GM04504 (cell line): ENCODE results near the gene SRP54.
A peak's percentile ranks its signal among the peaks of the same experiment; 100 is the strongest.
"Not testable (repeated sequence)": the region's sequence is repeated elsewhere in the genome, so short reads cannot be mapped to it uniquely, and the experiment has no call there.

Experiments
- DNase-seq: peaks from one replicate; pipeline ENCODE4 v3.0.0-alpha.2; 2012; ENCODE audit warnings: low read depth

SRP54 gene

DNA sequence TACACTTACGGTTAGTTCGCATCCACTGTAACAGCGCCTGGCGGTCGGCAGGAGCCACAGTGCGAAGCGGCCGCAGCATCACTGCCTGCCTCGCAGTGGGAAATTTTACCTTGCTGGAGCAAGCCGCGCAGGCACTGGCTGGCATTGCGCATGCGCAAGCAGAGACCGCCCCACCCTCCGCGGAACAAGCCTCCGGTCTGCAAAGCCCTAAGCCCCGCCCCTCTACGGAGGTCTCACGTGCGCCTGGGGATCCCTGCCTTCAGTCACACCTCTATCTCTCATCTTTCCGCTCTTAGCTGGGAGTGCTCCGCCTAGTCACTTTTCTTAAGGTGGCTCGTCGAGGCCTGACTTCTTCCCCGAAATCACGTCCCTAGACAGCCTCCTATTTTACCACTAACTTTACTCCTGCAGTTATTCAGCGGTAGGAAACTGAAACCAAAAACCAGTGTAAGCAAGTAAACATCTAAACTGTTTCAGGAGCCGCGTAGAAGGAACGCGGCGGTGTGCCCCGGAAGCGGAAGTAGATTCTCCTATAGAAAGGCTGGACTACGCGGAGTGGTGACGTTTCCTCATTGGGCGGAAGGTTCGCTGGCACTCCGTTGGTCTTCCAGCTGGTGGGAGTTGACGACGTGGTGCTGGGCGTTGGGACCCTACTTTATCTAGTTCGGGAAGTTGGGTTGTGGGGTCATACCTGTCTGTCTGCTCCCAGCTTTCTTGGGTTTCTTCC, at the start of gene SRP54:
SRP54 (plus strand) TSS at position 572 of the 727 bp plus-strand sequence. CDS start 13,718 bp downstream, outside the sequence.
- DNase-seq: peak; percentile 92

DNA sequence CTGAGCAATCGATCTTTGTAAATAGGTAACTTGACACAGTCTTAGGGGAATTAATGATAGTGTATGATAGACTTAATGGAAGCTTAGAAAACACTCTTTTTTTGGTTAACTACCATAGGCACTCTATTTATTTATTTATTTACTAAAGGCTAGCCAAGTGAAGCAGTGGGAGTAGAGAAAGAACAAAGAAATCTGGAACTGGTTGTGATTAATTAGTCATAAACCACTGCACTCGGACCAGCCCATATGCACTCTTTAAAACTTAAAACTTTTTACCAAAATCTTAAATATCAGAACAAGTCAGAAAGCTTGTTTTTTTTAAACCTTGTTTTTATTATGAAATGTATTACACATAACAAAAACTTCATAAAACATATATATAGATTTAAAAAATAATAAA, 49.5 kb upstream of the SRP54 start:
- no peak for DNase-seq

DNA sequence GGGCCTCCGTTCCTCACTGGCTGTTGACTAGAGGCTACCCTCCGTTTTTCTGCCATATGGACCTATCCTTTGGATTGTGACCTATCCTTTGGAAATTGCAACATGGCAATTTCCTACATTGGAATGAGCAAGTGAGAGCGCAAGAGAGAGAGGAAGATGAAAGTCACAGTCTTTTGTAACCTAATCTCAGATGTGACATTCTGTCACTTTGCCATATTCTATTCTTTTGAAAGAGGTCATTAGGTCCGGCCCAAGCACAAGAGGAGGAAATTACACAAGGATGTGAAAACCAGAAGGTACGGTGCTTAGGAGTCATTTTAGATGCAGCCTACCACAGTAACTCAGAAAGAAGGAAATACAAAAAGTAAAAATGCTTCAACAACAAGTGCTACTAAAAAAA, 47.3 kb upstream of the SRP54 start:
- no peak for DNase-seq

DNA sequence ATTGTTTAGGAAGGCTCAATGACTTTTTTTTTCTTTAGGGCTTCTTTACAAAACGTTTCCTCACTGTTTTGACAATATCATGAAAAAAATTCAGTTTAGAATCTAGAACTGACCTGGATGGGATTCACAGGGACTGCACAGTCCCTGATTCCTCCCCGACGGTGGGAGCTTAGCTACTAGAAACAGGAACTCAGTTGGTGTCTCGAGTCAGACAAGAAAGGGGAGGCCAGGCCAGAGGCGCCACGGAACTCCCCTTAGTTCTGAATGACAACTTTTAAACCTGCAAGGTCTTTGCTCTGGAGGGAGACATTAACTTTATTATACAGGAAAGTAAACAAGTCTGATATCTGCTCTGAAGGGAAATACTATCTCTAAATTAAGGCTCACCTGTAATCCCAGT, 45.4 kb upstream of the SRP54 start:
- no peak for DNase-seq

DNA sequence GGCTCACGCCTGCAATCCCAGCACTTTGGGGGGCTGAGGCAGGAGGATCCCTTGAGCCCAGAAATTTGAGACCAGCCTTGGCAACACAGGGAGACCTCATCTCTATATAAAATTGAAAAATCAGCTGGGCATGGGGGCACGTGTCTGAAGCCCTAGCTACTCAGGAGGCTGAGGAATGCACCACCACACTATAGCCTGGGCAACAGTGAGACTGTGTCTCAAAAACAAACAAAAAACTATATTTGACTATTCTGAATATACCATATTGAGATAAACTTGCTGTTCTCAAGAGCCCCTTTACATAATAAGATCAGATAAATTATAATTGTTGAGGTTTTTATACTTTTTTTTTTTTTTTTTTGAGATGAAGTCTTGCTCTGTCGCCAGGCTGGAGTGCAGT, 44.9 kb upstream of the SRP54 start:
- no peak for DNase-seq

DNA sequence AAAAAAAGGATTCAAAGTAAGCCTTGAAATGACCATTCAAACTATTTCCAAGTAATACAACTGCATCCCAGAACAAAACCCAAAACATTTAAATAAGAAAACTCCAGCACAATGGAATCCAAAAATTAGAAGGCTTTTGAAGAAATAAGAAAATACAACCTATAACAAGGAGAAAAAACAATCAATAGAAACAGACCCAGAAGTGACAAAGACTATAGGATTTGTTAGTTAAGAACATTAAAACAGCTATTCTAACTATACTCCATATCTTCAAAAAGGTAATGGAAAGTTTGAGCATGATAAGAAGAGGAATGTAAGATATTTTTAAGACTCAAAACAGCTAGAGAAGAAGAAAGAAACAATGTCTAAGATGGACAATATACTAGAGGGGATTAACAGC, 39.3 kb upstream of the SRP54 start:
- DNase-seq: no peak

DNA sequence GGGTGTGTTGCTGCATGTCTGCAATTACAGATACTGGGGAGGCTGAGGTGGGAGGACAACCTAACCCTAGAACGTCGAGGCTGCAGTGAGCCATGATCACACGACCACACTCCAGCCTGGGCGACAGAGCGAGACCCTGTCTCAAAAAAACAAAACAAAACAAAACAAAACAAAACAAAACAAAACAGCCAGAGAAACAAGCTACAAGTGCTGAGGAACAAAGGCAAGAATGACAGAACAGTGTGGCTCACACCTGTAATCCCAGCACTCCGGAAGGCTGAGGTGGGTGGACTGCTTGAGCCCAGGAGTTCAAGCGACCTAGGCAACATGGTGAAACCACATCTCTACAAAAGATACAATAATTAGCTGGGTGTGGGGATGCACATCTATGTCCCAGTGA, 38.0 kb upstream of the SRP54 start:
- DNase-seq: no peak

DNA sequence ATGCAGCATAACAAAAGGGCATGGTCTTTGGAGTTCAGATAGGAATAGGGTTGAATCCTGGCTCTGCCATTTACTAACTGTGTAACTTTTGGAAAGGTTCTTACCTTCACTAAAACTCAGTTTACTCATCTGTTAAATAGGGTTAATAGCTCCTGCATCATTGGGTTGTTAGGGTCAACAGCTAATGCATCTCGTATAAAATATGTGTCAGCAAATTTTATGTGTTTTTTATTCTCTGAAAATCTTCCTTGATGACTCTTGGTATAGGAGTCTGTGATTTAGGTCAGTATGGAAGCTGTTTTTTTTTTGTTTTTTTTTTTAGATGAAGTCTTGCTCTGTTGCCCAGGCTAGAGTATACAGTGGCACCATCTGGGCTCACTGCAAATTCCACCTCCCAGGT, 36.1 kb upstream of the SRP54 start:
- no peak for DNase-seq

DNA sequence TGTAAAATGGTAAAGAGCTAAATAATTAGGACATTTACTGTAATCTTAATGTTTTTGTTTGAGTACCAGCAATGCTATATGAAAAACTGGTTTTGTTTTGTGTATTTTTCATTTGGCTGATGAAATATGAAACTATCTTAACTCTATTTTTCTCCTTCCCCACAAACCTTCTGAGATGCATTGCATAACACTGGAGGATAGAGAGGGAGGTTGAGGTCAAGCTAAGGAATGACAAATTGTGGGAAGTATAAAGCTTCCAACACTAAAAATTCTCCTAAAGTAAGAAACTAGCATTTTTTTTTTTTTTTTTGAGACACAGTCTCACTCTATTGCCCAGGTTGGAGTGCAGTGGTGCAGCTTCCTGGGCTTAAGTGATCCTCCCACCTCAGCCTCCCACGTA, 31.5 kb upstream of the SRP54 start:
- DNase-seq: no peak

DNA sequence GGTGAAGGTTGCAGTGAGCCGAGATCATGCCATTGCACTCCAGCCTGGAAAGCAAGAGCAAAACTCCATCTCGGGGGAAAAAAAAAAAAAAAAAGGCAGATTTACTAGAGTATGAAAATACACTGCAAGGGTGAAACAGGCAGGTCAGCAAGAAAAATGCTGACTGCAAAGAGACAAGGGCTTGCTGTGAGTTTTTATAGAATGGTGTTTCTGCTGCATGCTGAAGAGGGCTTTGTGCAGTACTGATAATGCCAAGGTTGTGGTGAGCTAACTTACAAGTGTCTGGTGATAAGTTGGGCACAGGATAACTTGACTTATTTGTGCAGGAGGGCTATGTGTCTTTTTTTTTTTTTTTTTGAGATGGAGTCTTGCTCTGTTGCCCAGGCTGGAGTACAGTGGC, 25.9 kb upstream of the SRP54 start:
- DNase-seq: no peak

DNA sequence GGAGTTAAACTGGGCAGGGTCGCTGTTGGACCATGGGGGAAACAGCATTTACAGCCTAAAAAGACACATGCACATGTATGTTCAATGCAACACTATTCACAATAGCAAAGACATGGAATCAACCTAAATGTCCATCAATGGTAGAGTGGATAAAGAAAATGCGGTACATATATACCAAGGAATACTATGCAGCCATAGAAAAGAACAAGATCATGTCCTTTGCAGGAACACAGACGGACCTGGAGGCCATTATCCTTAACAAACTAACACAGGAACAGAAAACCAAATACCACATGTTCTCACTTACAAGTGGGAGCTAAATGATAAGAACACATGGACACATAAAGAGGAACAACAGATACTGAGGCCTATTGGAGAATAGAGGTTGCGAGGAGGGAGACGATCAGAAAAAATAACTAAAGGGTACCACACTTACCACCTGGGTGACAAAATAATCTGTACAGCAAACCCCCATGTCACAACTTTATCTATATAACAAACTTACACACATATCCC, 25.0 kb upstream of the SRP54 start:
- no peak for DNase-seq

DNA sequence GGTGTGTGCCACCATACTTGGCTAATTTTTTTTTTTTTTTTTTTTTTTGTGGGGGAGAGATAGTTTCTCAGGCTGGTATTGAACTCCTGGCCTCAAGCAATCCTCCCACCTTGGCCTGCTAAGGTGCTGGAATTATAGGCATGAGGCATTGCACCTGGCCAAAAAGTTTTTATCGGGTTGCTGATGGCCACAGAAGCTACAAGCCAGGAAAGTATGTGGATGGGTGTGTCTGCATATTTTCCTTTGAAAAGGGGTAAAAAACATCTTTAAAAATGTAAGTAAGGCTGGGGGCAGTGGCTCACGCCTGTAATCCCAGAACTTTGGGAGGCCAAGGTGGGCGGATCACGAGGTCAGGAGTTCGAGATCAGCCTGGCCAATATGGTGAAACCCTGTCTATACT, 20.7 kb upstream of the SRP54 start:
- DNase-seq: not testable (repeated sequence)

DNA sequence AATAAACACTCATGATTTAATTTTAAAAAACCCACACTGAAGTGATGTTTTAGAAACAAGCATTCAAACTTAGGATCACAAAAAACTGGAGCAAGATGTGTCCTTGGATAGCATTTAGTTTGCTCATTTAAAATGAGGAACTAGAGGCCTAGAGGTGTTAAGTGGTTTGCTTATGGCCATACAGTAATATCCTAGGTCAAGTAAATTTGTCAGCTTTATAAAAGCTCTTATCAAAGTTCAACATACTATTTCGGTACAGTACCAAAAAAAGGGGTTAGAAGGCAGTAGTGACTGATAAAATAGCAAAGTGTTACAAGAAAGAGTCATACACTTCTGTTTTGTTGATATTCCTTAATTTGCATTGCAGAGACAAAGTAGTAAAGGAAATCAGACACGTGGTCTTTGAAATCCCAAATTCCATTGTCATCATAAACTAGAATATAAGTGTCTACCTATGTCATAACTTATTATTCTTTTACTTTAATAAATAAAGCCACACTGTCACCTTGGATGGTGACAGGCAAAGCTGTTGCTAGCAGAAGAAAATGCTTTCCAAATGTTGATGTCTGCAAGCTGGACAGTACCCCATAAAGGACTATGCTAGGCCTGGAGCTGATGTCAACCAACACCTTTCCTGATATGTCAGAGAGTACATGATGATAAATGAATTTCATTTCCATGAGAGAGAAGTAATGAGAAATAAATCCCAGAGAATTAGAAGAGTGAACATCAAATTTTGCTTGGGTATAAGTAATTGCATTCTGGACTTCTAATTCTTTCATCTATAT, 17.6 kb upstream of the SRP54 start:
- no peak for DNase-seq

DNA sequence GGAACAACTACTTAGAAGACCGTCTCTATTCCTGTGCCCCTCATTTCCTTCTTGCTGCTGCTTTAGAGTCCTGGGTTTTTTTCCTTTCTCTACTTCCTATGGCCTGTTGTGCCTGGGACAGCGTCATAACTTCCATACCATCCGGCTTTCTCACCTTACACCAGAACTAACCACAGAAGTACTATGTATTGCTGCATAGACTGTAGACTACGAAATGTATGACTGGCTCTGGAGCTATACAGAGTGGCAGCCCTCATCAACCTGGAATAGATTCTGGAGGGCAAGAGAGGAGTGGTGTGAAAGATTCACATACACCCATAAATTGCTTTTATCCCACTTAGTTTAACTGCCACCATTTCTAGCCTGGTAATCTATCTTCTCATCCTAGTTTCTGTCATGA, 16.9 kb upstream of the SRP54 start:
- DNase-seq: no peak

DNA sequence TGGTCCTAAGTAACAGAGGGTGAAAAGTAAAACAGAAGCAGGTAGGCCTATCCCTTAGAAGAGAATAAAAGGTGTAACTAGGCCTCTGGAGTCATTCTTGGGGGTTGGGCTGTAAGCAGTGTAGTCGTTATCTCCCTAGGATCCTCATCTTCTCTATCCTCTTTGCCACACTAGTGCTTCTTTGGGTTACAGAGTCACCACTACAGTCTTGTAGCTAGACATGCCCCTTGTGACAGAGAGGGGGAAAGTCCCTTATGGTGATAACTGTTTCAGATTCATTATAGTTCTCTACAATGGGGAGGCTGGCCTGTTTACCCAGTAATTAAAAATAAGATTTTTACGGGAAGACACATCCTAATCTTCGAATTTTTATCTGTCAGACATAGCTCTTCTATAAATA, 16.4 kb upstream of the SRP54 start:
- no peak for DNase-seq

DNA sequence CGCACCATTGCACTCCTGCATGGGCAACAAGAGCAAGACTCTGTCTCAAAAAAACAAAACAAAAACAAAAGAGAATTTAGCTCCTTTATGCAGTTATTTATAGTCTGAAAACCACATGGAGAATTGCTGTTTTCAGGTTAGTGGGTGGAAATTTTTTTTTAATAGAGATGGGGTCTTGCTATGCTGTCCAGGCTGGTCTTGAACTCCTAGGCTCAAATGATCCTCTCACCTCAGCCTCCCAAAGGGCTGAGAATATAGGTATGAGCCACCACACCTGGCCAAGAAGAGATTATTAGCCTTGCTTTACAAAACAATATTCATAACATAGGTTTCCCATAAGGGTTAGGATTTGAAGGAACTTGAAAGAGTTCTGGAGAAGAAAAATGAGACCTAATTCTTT, 12.1 kb upstream of the SRP54 start:
- DNase-seq: no peak

DNA sequence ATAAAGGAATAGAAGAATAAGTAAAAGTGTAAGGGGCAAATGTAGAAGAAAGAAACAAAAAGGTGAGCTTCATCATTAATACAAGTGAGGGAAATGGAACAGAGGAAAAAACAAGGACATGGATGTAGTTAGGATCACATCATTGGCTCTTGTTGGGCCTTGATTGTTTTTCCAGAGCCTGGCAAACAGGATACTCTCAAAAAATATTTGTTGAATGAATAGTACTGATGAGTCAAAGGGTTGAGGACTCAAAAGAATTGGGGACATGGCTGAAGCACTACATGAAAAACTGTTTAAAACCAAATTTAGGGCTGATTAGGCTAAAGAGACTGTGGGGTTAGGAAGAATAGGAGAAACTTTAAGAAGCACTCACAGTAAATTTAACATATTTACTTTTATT, 11.4 kb upstream of the SRP54 start:
- DNase-seq: no peak

DNA sequence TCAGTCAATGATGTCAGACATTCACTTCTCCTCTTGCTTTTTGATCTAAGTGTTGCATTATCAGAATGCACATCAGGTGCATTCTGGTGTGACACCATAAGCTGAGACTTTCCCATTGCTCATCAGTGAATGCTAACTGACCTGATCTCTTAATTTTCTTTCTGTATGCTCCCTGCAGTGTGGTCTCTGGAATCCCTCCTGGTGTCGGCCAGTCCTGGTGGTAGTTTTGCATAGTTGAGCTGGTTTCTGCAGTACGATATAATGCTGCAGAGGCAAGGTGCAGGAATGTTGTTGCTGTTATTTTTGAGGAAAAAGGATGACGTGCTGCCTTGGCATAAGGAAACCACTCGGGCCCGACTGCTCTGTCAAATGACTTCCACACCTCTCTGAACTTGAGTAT, 11.0 kb upstream of the SRP54 start:
- no peak for DNase-seq

DNA sequence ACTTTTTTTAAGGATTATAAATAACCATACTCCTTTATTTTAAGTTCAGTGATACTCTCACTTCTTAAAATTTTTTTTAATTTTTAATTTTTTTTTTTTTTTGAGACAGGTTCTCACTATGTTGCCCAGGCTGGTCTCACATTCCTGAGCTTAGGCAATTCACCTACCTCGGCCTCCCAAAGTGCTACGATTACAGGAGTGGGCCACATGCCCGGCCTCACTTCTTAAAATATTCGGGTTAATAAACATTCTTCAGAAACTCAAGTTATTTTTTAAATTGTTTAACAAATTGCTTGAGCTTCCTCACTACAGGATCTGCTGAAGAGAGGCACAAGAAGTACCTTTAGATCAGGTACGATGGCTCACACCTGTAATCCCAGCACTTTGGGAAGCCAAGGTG, 4.3 kb upstream of the SRP54 start:
- no peak for DNase-seq

DNA sequence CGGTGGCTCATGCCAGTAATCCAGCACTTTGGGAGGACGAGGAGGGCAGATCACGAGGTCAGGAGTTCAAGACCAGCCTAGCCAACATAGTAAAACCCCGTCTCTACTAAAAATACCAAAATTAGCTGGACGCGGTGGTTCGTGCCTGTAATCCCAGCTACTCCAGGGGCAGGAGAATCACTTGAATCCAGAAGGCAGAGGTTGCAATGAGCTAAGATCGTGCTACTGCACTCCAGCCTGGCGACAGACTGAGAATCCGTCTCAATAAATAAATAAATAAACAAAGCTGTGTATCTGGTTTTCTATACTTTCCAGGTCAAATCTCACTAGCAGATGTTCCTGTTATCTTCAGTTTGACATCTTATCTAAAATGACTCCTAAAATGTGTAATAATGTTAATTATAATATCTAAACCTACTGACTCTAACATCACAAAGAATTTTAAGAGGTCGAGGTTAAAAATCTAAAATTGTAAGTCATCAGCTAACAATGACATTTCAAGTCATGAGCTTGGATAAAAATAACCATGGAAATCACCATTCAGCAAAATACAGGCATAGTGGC, 2.4 kb upstream of the SRP54 start:
- no peak for DNase-seq

DNA sequence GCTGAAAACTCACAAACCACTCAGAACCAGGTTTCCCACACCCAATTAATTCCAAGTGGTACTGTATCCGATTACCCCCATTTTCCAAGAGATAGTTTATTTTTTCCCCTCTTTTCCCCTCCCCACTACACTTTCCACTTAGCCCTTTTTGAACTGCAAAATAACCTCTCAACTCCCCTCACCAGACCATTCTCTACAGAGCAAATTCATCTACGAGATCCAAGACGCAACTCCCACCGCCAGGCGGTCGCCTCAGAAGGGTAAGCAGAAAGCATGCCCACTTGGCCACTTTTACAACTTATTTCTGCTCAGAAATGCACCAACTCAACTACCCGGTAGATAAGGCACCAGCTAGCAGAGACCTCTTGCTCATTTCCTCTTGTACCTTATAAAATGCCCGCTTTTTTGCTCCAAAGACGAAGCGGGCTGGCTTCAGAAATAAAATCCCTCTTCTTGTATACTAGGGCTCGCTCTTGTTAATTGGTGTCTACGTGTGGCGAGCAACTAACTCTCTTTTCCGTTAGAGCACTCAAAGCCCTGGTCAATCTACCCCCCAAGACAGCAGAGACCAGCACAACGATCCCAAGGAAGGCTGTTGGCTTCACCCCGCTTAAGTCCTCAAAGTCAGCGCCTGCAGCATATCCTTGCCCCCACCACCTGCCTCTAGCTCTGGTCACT, 910 bp upstream of the SRP54 start:
- no peak for DNase-seq

DNA sequence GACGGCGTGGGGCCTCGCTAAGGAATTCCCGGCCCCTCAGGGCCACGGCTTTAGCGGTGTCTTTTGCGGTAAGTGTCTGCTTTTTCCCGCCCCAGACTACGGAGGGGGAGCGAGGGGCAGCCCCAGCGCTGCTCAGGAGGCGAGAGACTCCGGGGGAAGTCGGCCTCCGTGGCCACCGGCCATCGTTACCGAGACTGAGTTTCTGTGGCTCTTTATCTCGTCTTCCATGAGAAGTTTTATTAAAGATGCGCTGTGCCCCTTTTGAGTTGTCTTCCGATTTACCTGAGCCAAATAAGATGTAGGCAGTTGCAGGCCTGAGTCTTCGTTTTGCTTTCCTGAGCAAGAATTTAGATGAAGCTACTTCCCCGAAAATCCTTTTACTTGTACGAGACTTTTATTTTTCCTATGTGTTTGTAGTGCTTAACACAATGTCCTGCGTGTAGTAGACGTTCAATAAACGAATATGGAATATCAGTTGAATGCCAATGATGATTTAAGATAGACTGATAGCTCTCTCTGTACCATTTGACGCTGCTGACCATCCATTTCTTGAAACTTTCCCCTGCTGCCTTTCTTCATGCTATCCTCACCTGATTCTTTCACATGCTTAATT, 462 bp downstream of the SRP54 start:
- DNase-seq: no peak
